ENCODE measurements around the gene MFAP4. TPM values are rescaled to one million over a fixed set of nuclear protein-coding genes. Genes with fewer than 3 reads are reported as not detected.

Gene MFAP4
- total RNA-seq, 1 experiment from 2014 or later: not detected

DNA sequence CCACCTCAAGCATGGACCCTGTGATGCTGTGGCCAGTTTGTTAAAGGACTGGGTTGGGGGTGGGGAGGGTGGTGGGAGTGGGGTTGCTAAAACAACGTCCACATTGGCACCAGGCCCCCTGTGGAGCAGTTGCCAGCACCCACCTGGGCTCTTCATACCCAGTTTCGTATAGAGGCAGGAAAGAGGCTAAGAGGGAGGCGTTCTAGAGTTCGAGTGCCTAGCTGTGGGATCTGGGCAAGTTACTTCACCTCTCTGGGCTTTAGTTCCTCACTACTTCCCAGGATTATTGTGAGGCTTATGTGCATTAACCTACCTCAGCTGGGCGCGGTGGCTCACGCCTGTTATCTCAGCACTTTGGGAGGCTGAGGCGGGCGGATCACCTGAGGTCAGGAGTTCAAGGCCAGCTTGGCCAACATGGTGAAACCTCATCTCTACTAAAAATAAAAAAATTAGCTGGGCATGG is 1.4 kb downstream of the MFAP4 start:
- DNase-seq (ENCODE audit: low spot score): no peak

DNA sequence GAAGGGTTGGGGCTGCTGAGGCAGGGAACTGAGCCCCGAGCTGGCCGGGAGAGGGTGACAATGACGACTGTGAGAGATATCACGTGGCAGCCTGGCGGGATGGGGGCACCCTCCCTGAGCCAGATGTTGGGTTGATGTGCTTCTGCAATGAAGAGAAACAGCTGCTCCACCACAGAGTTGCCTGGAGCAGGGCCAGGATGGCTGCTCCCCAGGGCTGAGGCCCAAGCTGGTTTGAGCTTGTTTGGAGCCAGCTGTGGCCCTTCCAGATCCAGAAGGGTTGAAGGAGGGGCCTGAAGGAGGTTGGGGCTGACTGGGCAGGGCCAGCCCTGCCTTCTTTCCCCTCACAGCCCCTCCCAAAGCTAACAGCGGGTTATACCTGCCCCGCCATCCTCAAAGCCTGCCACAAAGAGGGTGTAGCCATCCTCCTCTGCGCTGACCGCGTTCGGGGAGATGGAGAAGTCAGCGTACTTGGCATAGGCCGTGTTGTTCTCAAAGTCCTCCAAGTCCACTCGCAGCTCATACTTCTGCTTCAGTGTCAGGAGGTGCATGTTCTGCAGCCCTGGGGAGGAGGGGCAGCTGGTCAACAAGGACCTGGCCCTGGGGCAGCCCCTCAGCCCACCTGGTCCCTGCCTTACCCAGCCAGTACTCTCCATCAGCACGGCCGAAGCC is 2.1 kb downstream of the MFAP4 start:
- peak; percentile 69 for DNase-seq (ENCODE audit: low spot score)

DNA sequence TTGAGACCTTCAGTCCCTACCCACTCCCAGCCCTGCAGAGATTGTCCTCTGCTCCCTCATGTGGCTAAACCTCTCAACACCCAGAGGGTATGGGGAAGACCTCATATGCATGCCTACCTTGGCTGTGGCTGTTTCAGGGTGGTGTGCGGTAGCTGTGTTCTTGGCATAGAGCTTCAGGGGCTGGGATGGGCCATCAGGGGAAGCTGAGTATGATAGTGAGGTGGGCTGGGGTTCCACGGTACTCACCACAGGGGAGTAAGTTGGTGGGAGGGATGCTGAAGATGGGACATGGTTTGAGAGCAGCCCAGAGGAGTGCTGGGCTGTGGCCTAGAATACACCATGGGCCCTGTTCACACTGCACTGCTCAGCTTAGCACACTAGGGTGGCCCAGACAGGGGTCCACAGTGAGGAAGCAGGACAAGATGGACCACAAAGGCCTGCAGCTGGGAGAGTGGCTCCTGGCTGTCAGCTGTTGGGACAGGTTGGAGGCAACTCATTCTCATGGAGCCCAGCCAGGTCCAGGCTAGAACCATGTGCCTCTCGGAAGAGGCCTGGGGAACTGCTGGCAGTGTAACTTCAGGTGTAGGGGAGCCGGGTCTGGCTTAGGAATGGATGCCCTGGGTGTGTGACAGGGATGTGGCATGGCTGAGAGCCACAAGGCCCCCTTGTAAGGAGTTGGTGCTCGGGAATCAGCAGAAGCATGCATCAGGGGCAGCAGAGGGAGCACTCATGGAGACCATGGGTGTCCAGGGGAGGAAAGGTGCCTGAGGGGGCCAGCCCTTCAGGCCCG is 3.1 kb downstream of the MFAP4 start:
- DNase-seq (ENCODE audit: low spot score): no peak

DNA sequence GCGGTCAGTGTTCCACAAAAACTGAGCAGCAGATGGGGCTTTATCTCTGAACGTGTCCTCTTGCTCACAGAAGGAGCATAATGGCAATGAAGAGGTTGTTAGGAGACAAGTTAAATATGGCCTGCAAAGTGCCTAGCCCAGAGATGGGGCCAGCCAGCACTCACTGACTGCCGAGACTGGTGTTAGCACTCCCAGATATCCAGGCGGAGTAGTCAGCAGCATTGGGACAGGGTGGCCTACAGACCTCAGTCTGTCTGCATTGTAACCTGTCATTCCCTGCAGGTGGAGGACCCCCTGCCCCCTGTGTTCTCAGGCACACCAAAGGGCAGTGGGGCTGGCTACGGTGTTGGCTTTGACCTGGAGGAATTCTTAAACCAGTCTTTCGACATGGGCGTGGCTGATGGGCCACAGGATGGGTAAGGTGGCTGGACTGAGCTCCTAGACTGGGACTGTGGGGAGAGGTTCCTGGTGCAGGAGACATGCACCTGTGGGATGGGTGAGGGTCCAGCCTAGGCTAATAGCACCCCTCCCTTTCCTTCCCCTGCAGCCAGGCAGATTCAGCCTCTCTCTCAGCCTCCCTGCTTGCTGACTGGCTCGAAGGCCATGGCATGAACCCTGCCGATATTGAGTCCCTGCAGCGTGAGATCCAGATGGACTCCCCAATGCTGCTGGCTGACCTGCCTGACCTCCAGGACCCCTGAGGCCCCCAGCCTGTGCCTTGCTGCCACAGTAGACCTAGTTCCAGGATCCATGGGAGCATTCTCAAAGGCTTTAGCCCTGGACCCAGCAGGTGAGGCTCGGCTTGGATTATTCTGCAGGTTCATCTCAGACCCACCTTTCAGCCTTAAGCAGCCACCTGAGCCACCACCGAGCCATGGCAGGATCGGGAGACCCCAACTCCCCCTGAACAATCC is 4.2 kb downstream of the MFAP4 start:
- no peak for DNase-seq (ENCODE audit: low spot score)

DNA sequence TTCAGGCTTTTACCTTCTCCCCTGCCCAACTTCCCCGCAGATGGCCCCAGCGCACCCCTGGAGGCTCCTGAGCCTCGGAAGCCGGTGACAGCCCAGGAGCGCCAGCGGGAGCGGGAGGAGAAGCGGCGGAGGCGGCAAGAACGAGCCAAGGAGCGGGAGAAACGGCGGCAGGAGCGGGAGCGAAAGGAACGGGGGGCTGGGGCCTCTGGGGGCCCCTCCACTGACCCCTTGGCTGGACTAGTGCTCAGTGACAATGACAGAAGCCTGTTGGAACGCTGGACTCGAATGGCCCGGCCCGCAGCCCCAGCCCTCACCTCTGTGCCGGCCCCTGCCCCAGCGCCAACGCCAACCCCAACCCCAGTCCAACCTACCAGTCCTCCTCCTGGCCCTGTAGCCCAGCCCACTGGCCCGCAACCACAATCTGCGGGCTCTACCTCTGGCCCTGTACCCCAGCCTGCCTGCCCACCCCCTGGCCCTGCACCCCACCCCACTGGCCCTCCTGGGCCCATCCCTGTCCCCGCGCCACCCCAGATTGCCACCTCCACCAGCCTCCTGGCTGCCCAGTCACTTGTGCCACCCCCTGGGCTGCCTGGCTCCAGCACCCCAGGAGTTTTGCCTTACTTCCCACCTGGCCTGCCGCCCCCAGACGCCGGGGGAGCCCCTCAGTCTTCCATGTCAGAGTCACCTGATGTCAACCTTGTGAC is 5.1 kb downstream of the MFAP4 start:
- DNase-seq (ENCODE audit: low spot score): no peak

DNA sequence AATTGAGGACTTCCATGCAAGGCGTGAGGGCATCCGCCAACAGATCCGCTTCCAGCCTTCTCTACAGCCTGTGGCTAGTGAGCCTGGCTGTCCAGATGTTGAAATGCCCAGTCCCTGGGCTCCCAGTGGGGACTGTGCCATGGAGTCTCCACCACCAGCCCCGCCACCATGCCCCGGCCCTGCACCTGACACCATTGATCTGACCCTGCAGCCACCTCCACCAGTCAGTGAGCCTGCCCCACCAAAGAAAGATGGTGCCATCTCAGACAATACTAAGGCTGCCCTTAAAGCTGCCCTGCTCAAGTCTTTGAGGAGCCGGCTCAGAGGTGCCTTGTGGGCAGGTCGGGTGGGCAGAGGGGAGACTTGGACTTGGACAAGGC is 5.6 kb downstream of the MFAP4 start:
- no peak for DNase-seq (ENCODE audit: low spot score)

DNA sequence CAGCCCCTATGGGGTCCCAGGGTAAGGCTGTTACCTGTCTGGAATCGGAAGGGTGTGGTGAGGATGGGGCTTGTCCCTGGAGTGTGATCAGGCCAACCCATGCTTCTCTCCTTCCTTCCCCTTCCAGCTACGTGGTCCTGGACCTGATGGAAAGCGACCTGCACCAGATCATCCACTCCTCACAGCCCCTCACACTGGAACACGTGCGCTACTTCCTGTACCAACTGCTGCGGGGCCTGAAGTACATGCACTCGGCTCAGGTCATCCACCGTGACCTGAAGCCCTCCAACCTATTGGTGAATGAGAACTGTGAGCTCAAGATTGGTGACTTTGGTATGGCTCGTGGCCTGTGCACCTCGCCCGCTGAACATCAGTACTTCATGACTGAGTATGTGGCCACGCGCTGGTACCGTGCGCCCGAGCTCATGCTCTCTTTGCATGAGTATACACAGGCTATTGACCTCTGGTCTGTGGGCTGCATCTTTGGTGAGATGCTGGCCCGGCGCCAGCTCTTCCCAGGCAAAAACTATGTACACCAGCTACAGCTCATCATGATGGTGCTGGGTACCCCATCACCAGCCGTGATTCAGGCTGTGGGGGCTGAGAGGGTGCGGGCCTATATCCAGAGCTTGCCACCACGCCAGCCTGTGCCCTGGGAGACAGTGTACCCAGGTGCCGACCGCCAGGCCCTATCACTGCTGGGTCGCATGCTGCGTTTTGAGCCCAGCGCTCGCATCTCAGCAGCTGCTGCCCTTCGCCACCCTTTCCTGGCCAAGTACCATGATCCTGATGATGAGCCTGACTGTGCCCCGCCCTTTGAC is 6.3 kb downstream of the MFAP4 start:
- no peak for DNase-seq (ENCODE audit: low spot score)

DNA sequence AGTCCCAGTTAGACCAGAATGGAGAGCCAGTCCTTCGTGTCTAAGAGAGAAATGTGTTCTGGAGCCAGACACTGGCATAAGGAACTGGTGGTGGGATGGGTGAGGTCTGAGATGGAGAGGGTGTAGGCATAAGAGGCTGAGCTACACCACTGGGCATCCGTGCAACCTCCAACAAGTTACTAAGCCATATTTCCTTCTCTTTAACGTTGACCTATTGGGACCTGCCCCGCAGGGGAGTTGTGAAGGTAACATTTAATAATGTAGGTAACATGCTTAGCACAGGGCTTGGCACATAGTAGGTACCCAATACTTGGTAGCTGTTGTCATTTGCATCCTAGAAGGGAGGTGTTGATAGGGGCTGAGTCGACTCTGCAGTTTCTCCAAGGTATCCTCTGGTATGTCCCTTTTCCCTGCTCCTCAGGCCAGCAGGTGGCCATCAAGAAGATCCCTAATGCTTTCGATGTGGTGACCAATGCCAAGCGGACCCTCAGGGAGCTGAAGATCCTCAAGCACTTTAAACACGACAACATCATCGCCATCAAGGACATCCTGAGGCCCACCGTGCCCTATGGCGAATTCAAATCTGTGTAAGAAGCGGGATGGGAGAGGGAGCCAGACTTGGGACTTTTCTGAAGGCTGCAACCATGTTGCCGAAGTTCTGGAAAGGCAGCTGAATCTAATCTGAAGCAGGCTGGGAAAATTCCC is 7.5 kb downstream of the MFAP4 start:
- no peak for DNase-seq (ENCODE audit: low spot score)

DNA sequence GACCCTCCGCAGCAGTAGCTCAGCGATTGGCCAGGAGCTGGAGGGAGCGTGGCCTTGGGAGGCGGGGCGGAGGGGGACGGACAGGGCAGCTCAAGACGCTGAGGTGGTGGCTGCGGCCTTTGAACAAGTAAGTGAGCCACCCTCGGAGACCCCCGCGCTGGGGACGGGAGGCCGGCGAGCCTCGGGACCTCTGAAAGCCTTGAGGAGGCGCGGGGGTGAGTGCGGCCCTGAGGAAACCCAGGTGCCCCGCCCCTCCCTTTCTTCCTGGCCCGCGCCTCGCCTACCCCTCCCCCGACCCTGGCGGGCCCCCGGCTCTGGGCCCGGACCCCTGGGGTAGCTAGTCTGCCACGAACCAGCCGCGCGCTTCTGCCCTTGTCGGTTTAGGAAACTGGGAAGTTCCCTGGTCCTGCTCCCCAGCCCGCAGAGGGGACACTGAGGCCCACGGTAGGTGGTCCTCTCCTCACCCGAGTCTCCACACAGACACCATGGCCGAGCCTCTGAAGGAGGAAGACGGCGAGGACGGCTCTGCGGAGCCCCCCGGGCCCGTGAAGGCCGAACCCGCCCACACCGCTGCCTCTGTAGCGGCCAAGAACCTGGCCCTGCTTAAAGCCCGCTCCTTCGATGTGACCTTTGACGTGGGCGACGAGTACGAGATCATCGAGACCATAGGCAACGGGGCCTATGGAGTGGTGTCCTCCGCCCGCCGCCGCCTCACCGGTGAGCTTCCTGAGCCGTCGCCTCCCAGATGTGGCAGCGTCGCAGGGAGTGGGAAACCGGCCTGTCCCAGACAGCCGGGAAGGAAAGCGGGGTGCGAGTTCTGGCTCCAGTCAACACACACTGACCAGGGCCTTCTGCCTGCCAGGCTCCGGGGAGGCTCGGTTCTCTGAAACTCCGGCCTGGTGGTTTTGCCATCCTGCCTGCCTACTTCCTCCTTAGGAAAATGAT is 8.3 kb downstream of the MFAP4 start, which contains the start of gene MAPK7:
TSS of gene MAPK7 (plus strand) at position 83 of the 945 bp plus-strand sequence. CDS start at position 486, 403 bp downstream.
- DNase-seq (ENCODE audit: low spot score): no peak

DNA sequence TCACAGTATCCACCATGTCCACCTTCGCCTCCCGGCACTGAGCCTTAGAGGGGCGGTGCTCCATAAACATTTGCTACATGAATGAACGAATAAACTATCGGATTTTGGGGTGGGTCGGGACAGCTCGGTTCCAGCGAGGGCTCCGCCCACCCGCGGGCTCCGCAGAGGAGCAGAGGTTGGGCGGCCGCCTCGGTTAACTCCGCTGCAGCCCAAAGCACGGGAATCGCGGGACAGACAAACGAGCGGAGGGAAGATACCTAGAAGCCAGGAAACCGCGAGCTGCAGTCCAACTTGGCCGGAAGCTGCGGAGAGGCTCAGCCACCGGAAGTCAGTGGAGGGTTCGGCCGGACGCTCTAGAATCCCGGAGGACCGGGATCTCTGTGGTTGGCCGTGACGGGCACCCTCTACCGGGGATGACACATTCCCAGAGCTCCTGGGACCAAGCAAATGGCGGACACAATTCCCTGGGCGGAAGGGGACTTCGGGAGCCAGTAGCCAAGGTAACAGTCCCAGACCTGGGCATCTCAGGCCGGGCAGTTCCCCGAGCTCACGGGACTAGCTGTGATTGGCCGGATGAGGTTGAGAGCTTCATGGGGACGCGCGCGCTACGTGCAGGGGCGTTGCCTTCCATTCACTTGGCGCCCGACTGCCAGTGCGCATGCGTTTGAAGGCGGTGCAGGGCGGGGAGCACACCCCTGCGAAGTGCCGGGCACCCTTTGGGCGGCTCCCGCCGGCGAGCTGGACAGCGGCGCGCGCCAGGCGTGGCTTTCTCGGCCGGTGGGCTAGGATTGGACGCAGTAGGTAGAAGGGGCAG is 9.2 kb downstream of the MFAP4 start:
- peak; percentile 93 for DNase-seq (ENCODE audit: low spot score)

DNA sequence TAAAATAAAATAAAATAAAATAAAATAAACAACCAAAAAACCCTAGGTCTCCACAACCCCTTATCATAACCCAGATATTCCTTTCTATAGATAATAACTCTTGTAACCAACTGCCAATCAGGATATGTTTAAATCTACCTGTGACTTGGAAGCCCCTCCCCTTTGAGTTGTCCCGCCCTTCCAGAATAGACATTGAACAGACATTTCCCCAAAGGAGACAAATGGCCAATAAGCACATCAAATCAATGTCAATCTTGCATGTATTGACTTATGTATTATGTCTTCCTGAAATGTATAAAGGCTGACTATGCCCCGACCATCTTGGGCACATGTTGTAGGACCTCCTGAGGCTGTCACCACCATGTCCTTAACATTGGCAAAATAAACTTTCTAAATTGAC is 10.2 kb downstream of the MFAP4 start:
- peak; percentile 10 for DNase-seq (ENCODE audit: low spot score)

DNA sequence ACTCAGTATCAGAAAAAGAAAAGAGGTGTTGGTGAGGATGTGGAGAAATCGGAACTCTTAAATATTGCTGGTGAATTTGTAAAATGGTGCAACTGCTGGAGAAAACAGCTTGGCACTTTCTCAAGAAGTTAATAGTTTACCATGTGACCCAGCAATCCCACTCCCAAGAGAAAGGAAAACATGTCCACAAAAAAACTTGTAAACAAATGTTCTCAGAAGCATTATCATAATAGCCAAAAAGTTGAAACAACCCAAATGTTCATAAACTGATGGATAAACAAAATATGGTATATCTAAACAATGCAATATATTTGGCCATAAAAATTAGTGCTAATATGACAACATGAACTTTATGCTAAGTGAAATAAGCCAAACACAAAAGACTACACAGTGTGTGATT is 11.3 kb downstream of the MFAP4 start:
- DNase-seq (ENCODE audit: low spot score): no peak

DNA sequence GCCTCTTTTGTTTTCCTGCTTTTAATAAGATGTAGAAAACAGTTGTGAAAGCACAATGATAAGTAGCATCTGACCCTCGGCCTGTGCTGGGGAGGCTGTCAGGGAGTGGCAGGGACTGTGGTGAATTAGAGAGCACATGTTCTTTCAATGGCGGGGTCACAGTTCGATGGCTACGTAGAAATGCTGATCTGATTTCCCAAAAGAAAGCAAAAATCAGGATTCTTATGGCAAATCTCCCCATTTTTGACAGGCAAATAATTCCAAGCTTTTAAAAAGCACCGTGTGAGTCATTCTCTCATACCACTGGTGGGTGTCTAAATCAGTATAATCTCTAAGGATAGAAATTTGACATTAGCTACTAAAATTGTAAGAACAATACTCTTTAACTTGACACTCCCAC is 12.9 kb downstream of the MFAP4 start:
- no peak for DNase-seq (ENCODE audit: low spot score)

DNA sequence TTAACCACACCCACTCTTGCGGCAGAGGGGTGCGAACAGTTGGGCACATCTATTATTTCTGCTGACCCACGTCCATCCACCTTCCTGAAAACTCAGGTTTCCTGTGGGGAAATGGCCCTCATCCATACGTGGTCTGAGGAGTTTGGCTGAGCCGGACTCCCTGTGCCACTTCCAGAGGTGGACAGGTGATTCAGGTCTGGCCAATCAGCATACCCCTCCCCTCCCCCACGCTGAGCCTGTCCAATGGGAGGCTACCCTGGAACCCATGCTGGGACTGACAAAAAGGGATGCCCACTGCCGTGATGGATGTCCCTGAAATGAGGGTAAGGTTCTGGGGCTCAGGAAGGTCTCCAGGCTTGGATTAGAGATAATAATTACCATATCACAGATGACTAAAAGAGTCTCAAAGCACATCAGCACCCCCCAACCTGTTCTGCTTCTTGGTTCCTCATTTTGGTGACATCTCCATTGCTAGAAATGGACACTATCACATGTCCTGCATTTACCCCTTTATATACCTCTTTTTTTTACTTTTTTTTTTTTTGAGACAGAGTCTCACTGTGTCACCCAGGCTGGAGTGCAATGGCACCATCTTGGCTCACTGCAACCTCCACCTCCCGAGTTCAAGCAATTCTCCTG is 14.0 kb downstream of the MFAP4 start:
- no peak for DNase-seq (ENCODE audit: low spot score)

DNA sequence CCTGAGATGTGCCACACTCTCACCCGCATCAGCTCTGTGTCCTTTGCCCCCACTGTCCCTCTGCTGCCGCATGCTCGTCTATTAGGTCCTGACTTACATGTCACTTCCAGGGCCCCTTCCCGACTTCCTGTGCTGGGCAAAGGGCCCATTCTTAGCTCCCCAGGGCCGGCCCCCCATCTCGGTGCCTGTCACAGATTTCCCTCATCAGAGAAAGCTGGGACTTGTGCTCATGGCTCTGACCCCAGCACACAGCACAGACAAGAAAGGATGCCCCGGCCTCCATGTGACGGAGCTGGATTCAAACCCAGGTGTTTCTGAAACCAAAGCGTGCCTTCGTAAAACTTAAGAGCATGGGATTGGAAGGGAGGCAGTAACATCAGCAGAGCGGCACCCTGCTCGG is 14.6 kb downstream of the MFAP4 start:
- DNase-seq (ENCODE audit: low spot score): no peak

DNA sequence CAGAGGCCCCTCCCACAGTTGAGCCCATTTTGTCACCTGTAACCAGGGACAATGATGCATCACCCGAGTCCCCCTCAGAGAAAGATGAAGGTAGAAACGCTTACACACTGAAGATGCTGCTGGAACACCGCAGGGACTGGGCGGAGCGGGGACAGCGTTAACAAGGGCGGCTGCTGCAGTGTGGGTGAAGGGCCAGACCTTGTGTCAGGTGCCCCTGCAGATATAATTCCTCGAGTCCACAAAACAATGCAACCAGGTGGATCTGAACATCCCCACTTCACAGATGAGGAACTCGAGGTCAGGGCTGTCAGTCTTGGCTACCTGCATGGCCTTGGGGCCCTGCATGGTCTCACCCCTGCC is 15.0 kb downstream of the MFAP4 start:
- no peak for DNase-seq (ENCODE audit: low spot score)

DNA sequence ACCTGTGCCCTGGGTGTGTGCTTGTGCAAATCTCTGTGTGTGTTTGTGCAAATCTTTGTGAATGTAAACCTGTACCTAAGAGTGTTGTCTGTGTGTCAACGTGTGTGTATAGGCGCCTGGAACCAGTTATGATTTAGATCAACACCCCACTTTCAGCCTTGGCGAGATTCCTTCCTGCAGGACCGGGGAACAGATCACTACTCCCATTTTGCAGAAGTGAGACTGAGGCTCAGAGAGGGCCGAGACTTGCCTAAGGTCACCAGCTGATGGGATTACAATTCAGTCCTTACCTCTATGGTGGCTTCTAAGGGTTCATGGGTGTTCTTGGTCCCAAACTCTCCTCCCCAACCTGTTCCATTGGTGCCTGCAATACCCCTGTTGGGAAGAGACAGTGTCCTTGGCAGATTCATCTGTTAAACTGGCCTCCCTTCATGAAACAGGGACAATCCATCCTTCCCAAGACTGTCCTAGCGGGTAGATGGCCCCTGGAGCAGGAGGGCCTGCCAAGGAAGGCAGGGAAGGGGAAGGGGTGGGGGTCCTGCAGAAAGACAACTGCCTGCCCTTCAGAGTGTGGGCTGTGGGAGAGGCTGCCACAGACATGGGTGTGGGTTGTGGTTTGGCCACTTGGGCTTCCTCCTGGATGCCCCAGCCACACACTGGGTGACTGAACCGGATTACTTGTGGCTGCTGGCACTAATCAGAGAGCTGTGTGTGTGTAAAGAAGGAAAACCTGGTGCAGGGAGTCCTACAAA is 15.6 kb downstream of the MFAP4 start:
- no peak for DNase-seq (ENCODE audit: low spot score)
